Measurements from ENCODE around the gene KRT3. TPM values are rescaled to one million over a fixed set of nuclear protein-coding genes. Genes with fewer than 3 reads are reported as not detected.

KRT3 gene
- total RNA-seq, 1 donor from 2014 or later = 0.09 TPM

DNA sequence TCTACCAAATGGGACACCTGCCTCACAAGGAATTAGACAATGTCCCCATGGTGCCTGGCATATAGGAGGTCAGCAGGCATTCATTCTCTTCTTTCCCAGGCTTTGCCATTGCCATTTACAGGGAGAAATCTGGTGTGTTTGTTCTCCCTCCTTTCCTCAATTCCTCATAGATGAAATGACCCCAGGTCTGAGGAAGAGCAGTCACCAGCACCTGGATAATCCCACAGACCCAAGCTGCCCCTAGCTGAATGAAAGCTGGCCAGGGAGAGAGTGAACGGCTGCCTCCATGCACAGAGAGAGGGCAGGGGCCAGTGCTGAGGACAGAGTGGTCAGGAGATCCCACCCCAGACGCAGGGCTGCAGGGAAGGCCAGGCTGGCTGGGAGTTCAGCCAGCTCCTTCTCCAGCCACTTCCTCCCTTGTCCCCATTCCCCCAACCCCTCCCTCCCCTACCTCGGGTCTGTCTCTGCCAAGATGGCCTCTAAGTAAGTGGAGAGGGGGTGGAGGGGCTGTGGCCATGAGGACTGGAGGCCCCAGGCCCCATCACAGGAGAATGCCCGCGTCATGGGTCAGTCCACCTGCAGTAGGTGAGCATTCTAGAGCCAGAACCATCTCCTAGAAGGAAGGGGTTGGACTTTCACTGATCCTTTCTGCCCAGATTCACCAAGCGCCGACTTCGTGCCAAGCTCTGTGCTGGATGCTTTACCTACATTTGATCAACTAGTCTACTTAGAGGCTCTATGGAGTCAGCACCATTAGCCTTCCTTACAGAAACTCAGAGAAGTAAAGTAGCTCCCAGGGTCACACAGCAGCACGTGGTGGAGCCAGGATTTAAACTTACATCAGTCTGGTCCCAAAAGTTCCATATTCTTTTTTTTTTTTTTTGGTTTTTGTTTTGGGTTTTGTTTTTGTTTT, 20.0 kb upstream of the KRT3 start:
- peaks cover 7% of the 10 kb centered on the region for H3K4me1 Mint-ChIP-seq (ENCODE audit: low read depth, unreplicated experiment)
- peaks cover 4% of the 10 kb centered on the region for H3K36me3 Mint-ChIP-seq (ENCODE audit: low read depth, unreplicated experiment)
- H3K4me1 ChIP-seq (ENCODE audit: insufficient read depth, low read length) = no peaks in the 10 kb centered on the region
- no peaks in the 10 kb centered on the region for H3K9me3 Mint-ChIP-seq (ENCODE audit: unreplicated experiment)
- no peak overlapping the region for H2AFZ ChIP-seq (ENCODE audit: low read depth, low read length)
- no peak overlapping the region for H3K9ac ChIP-seq (ENCODE audit: low read length)
- no peaks in the 10 kb centered on the region for H3K36me3 ChIP-seq (ENCODE audit: insufficient read depth, low read length)
- no peaks in the 10 kb centered on the region for H3K9me3 ChIP-seq (ENCODE audit: insufficient read depth, low read depth, low read length)
- H3K27me3 ChIP-seq (ENCODE audit: insufficient read depth, low read length) = peaks cover 15% of the 10 kb centered on the region
- no peak overlapping the region for H3K4me3 Mint-ChIP-seq (ENCODE audit: unreplicated experiment)
- H3K4me2 ChIP-seq (ENCODE audit: low read length) = no peak overlapping the region
- no peaks in the 10 kb centered on the region for H3K79me2 ChIP-seq (ENCODE audit: insufficient read depth, low read length)
- no peak for DNase-seq (ENCODE audit: low read depth)
- no peak overlapping the region for H3K27ac ChIP-seq (ENCODE audit: low read depth, low read length)
- FAIRE-seq = no peak
- H3K4me3 ChIP-seq (ENCODE audit: insufficient read depth, low read depth, low read length) = no peak overlapping the region
- no peaks in the 10 kb centered on the region for H4K20me1 ChIP-seq (ENCODE audit: insufficient read depth, low read length)
- H3K27me3 Mint-ChIP-seq (ENCODE audit: low read depth, unreplicated experiment) = peaks cover 61% of the 10 kb centered on the region
- TF ChIP-seq EZH2 (IDR thresholded peaks at IDR 0.05; ENCODE audit: insufficient read depth, low read length) = no peak
- TF ChIP-seq, protein P1, sequence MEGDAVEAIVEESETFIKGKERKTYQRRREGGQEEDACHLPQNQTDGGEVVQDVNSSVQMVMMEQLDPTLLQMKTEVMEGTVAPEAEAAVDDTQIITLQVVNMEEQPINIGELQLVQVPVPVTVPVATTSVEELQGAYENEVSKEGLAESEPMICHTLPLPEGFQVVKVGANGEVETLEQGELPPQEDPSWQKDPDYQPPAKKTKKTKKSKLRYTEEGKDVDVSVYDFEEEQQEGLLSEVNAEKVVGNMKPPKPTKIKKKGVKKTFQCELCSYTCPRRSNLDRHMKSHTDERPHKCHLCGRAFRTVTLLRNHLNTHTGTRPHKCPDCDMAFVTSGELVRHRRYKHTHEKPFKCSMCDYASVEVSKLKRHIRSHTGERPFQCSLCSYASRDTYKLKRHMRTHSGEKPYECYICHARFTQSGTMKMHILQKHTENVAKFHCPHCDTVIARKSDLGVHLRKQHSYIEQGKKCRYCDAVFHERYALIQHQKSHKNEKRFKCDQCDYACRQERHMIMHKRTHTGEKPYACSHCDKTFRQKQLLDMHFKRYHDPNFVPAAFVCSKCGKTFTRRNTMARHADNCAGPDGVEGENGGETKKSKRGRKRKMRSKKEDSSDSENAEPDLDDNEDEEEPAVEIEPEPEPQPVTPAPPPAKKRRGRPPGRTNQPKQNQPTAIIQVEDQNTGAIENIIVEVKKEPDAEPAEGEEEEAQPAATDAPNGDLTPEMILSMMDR (IDR thresholded peaks at IDR 0.05; ENCODE audit: insufficient read depth, low read depth, low read length) = no peak
- no peak overlapping the region for H3K27ac Mint-ChIP-seq (ENCODE audit: unreplicated experiment)

DNA sequence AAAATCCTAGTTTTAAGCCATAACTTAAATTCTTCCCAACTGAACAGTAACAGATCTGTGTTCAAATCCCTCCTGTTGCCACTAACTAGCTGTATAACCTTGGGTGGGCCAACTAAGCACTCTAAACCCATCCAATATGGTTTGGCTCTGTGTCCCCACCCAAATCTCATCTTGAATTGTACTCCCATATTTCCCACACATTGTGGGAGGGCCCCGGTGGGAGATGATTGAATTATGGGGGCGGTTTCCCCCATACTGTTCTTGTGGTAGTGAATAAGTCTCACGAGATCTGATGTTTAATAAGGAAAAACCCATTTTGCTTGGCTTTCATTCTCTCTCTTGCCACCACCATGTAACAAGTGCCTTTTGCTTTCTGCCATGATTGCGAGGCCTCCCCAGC, 19.2 kb upstream of the KRT3 start:
- H3K4me1 ChIP-seq (ENCODE audit: insufficient read depth, low read length) = no peaks in the 10 kb centered on the region
- H2AFZ ChIP-seq (ENCODE audit: low read depth, low read length) = no peak overlapping the region
- H3K27ac ChIP-seq (ENCODE audit: low read depth, low read length) = no peak overlapping the region
- Mint-ChIP-seq H3K4me1 (ENCODE audit: low read depth, unreplicated experiment) (peaks cover 4% of the 10 kb centered on the region), H3K36me3 (ENCODE audit: low read depth, unreplicated experiment) (peaks cover 4% of the 10 kb centered on the region), H3K4me3 (ENCODE audit: unreplicated experiment) (no peak overlapping the region), H3K27me3 (ENCODE audit: low read depth, unreplicated experiment) (peaks cover 54% of the 10 kb centered on the region), H3K9me3 (ENCODE audit: unreplicated experiment) (no peaks in the 10 kb centered on the region), H3K27ac (ENCODE audit: unreplicated experiment) (no peak overlapping the region)
- H4K20me1 ChIP-seq (ENCODE audit: insufficient read depth, low read length) = no peaks in the 10 kb centered on the region
- no peak overlapping the region for H3K9ac ChIP-seq (ENCODE audit: low read length)
- DNase-seq (ENCODE audit: low read depth) (no peak), FAIRE-seq (no peak)
- H3K9me3 ChIP-seq (ENCODE audit: insufficient read depth, low read depth, low read length) = no peaks in the 10 kb centered on the region
- H3K27me3 ChIP-seq (ENCODE audit: insufficient read depth, low read length) = peaks cover 15% of the 10 kb centered on the region
- H3K79me2 ChIP-seq (ENCODE audit: insufficient read depth, low read length) = no peaks in the 10 kb centered on the region
- H3K4me3 ChIP-seq (ENCODE audit: insufficient read depth, low read depth, low read length) = no peak overlapping the region
- H3K36me3 ChIP-seq (ENCODE audit: insufficient read depth, low read length) = no peaks in the 10 kb centered on the region
- no peak for TF ChIP-seq EZH2 (IDR thresholded peaks at IDR 0.05; ENCODE audit: insufficient read depth, low read length)
- TF ChIP-seq, protein P1 (IDR thresholded peaks at IDR 0.05; ENCODE audit: insufficient read depth, low read depth, low read length) = no peak
- H3K4me2 ChIP-seq (ENCODE audit: low read length) = no peak overlapping the region

DNA sequence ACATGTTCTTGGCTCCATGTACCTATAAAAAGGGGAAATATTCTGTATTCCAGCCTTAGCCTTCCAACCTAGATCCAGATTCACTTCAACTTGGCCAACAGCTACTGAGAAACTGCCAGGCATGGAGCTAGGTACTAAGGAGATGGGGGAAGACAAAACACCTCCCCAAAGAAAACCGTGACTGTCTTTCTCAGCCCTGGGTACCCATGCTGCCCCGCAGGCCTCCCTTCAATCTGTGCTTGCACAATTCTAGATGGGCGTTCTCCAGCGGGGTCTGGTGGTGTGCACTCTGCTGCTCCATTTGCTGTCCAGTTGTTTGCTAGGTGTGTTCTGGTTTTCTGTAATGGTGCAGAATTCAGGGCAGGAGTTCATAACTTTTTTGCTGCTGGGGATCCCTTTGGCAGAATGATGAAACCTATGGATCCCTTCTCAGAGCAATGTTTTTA, 18.8 kb upstream of the KRT3 start:
- Mint-ChIP-seq H3K4me3 (ENCODE audit: unreplicated experiment) (no peak overlapping the region), H3K36me3 (ENCODE audit: low read depth, unreplicated experiment) (peaks cover 4% of the 10 kb centered on the region), H3K27me3 (ENCODE audit: low read depth, unreplicated experiment) (peaks cover 54% of the 10 kb centered on the region), H3K9me3 (ENCODE audit: unreplicated experiment) (no peaks in the 10 kb centered on the region), H3K4me1 (ENCODE audit: low read depth, unreplicated experiment) (peaks cover 4% of the 10 kb centered on the region), H3K27ac (ENCODE audit: unreplicated experiment) (no peak overlapping the region)
- H3K4me3 ChIP-seq (ENCODE audit: insufficient read depth, low read depth, low read length) = no peak overlapping the region
- TF ChIP-seq, protein P1 (IDR thresholded peaks at IDR 0.05; ENCODE audit: insufficient read depth, low read depth, low read length) = no peak
- no peak for TF ChIP-seq EZH2 (IDR thresholded peaks at IDR 0.05; ENCODE audit: insufficient read depth, low read length)
- no peak overlapping the region for H3K9ac ChIP-seq (ENCODE audit: low read length)
- no peaks in the 10 kb centered on the region for H3K36me3 ChIP-seq (ENCODE audit: insufficient read depth, low read length)
- H4K20me1 ChIP-seq (ENCODE audit: insufficient read depth, low read length) = no peaks in the 10 kb centered on the region
- no peaks in the 10 kb centered on the region for H3K4me1 ChIP-seq (ENCODE audit: insufficient read depth, low read length)
- DNase-seq (ENCODE audit: low read depth) (no peak), FAIRE-seq (no peak)
- H3K27me3 ChIP-seq (ENCODE audit: insufficient read depth, low read length) = peaks cover 15% of the 10 kb centered on the region
- H3K4me2 ChIP-seq (ENCODE audit: low read length) = no peak overlapping the region
- H3K27ac ChIP-seq (ENCODE audit: low read depth, low read length) = no peak overlapping the region
- no peaks in the 10 kb centered on the region for H3K9me3 ChIP-seq (ENCODE audit: insufficient read depth, low read depth, low read length)
- no peaks in the 10 kb centered on the region for H3K79me2 ChIP-seq (ENCODE audit: insufficient read depth, low read length)
- H2AFZ ChIP-seq (ENCODE audit: low read depth, low read length) = no peak overlapping the region

Measured in astrocyte (in vitro differentiated cells and primary cell).